GM10248 (cell line): ENCODE results near the gene TNPO1.
"Not testable (repeated sequence)": the region's sequence is repeated elsewhere in the genome, so short reads cannot be mapped to it uniquely, and the experiment has no call there.

Experiments used
- CTCF ChIA-PET: fragments of 300-600 bp; sonication (Branson Sonifier 250); formaldehyde crosslinking; extraction: SDS; loops from one replicate; lab custom pipeline; 2021; ENCODE audit warnings: antibody characterized with exemption; lab: Yijun Ruan, JAX
- POLR2A ChIA-PET: fragments of 350-650 bp; sonication (Branson Sonifier 250); formaldehyde crosslinking; extraction: SDS; loops from one replicate; lab custom pipeline; 2020; ENCODE audit warnings: antibody characterized with exemption; lab: Yijun Ruan, JAX
- DNase-seq: peaks from one replicate; pipeline ENCODE4 v3.0.0; 2012; ENCODE audit errors: extremely low spot score
- CTCF ChIP-seq: IDR thresholded peaks from 2 replicates; pipeline ENCODE4 v1.5.1; 2012; ENCODE audit warnings: mild to moderate bottlenecking, low read depth; ENCODE audit errors: extremely low read depth, missing control alignments, control extremely low read depth

Gene TNPO1

DNA sequence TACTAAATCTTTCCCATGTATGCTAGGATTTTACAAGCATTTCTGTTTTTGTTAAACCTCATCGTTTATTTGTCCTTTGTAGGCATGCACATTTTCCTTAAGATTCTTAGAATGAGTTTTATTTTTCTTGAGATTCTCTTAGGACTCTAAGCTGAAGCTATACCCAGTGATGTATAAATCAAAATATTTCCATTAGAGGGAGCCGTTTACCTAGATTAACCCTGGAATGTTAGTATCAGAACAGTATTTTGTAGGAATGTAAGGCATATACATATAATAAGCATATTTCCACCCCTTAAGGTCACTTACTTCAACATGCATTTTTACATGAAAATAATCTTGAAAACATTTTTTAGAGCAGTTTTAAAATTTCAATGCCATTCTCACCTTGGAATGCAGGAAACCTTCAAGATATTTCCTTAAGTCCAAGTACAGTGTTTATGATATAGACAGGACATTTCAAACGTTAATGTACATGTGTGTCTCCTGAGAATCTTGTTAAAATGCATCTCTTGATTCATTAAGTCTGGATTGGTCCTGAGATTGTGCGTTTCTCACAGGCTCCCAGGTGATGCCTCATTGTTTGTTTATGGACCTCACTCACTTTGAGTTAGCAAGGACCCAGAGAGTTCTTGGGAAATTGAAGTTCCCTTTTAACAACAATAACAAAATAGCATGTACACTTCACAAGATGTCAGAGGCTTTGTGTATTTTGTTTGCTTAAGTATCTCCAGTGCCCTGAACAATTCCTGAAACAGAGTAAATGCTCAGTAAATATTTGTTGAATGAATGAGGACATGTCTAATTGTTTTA lies 104.4 kb downstream of the TNPO1 start:
- no peak for TF ChIP-seq CTCF
- ChIA-PET POLR2A (no interaction called here), CTCF (interaction anchor here (1.9 kb wide), 1 partner anchor 35 kb away, joined by 5 read pairs; the partner anchor contains the start of gene FCHO2)
- no peak for DNase-seq

DNA sequence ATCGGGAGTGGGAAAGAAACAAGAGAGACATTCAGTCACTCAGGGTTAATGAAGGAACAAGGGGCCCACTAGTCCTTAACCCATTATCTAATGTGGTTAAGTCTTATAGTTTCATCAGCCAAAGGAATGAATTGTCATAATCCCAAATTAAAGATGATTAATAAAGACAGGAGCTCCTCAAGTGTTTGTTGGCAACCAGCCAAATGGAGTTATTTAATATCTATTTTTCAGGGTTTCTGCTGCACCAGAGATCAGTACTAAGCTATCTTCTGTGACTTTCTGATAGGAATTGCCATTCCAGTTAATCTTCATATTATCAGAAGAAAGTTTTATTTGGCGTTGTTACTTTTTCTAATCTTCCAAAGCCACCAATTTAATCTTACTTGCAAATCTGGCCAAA lies 105.4 kb downstream of the TNPO1 start:
- ChIA-PET POLR2A (no interaction called here), CTCF (interaction anchor here (1.9 kb wide), 1 partner anchor 34 kb away, joined by 5 read pairs; the partner anchor contains the start of gene FCHO2)
- no peak for DNase-seq
- TF ChIP-seq CTCF: no peak

DNA sequence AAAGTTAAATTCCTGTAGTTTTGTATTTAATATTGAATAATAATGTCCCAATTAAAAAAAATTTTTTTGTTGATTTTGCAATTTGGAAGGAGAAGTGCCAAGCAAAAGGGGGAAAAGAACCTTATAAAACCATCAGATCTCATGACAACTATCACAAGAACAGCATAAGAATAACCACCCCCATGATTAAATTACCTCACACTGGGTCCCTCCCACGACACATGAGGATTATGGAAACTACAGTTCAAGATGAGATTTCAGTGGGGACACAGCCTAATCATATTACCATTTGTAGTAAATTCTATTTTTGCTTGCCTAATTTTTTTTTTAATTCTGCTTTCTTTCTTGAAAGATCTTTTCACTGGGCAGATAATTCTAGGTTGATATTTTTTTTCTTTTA lies 106.0 kb downstream of the TNPO1 start:
- CTCF ChIA-PET: interaction anchor here (1.9 kb wide), 1 partner anchor 33 kb away, joined by 5 read pairs; the partner anchor contains the start of gene FCHO2
- DNase-seq: no peak
- POLR2A ChIA-PET: no interaction called here
- no peak for TF ChIP-seq CTCF

DNA sequence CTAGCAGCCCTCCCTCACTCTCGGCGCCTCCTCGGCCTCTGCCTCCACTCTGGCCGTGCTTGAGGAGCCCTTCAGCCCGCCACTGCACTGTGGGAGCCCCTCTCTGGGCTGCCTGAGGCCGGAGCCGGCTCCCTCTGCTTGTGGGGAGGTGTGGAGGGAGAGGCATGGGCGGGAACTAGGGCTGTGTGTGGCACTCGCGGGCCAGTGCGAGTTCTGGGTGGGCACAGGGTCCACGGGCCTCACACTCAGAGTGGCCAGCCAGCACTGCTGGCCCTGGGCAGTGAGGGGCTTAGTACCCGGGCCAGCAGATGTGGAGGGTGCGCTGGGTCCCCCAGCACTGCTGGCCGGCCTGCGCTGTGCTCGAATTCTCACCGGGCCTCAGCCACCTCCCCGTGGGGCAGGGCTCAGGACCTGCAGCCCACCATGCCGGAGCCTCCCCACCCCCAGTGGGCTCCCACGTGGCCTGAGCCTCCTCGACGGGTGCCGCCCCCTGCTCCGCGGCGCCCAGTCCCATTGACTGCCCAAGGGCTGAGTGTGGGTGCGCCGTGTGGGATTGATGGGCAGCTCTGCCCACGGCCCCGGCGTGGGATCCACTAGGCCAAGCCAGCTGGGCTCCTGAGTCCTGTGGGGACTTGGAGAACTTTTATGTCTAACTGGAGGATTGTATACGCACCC lies 109.0 kb downstream of the TNPO1 start:
- POLR2A ChIA-PET: no interaction called here
- TF ChIP-seq CTCF: no peak
- CTCF ChIA-PET: interaction anchor here (1.5 kb wide), 1 partner anchor 11 kb away, joined by 5 read pairs; no protein-coding TSS in a partner anchor
- no peak for DNase-seq

- CTCF ChIA-PET, POLR2A ChIA-PET, DNase-seq: not testable (repeated sequence)
Observed at GRCh38 chr5:72932686-72933085, 116.2 kb downstream of the TNPO1 start.

- CTCF ChIA-PET, DNase-seq, POLR2A ChIA-PET: not testable (repeated sequence)
Observed at GRCh38 chr5:72934953-72935725, 118.7 kb downstream of the TNPO1 start.

- ChIA-PET POLR2A (no interaction called here), CTCF (no interaction called here)
- no peak for TF ChIP-seq CTCF
- DNase-seq: no peak
Observed at GRCh38 chr5:72936893-72937292, 120.4 kb downstream of the TNPO1 start.
